HG03460 (cell line): ENCODE data around the gene CACNA2D1.

Experiments used
- ATAC-seq: cut with Tn5 transposase; IDR thresholded peaks from one replicate; pipeline ENCODE4 v1.9.1; 2021; ENCODE audit not compliant: unreplicated experiment

Gene CACNA2D1

GRCh38 chr7:82010416-82010815 is 433.2 kb downstream of the CACNA2D1 start:
- ATAC-seq = no peak

GRCh38 chr7:82007315-82007714 is 436.3 kb downstream of the CACNA2D1 start:
- ATAC-seq = no peak

- ATAC-seq = no peak
These were observed 438.5 kb downstream of the CACNA2D1 start for GRCh38 chr7:82005056-82005455.

- ATAC-seq = no peak
These were observed 450.4 kb downstream of the CACNA2D1 start for GRCh38 chr7:81993186-81993585.

GRCh38 chr7:81990395-81990794 is 453.2 kb downstream of the CACNA2D1 start:
- no peak for ATAC-seq

GRCh38 chr7:81986723-81987470 is 456.7 kb downstream of the CACNA2D1 start:
- ATAC-seq = no peak

GRCh38 chr7:81983406-81983805 is 460.2 kb downstream of the CACNA2D1 start:
- no peak for ATAC-seq

GRCh38 chr7:81973117-81973516 is 470.5 kb downstream of the CACNA2D1 start:
- ATAC-seq = no peak

- ATAC-seq = no peak
These were observed 483.6 kb downstream of the CACNA2D1 start for GRCh38 chr7:81960026-81960425.

GRCh38 chr7:81957517-81957916 is 486.1 kb downstream of the CACNA2D1 start:
- ATAC-seq = no peak

- ATAC-seq = no peak
These were observed 487.1 kb downstream of the CACNA2D1 start for GRCh38 chr7:81956520-81956919.

GRCh38 chr7:81949306-81949705 is 494.3 kb downstream of the CACNA2D1 start:
- ATAC-seq = no peak

GRCh38 chr7:81944058-81944457 is 499.5 kb downstream of the CACNA2D1 start:
- ATAC-seq = no peak

GRCh38 chr7:81937091-81937490 is 506.5 kb downstream of the CACNA2D1 start:
- ATAC-seq = no peak

- no peak for ATAC-seq
These were observed 508.8 kb downstream of the CACNA2D1 start for GRCh38 chr7:81934596-81935301.

GRCh38 chr7:81932936-81933335 is 510.6 kb downstream of the CACNA2D1 start:
- no peak for ATAC-seq

GRCh38 chr7:81929386-81929785 is 514.2 kb downstream of the CACNA2D1 start:
- no peak for ATAC-seq

- no peak for ATAC-seq
These were observed 517.4 kb downstream of the CACNA2D1 start for GRCh38 chr7:81926154-81926553.

GRCh38 chr7:81925530-81925929 is 518.0 kb downstream of the CACNA2D1 start:
- ATAC-seq = peak; percentile 73

- ATAC-seq = no peak
These were observed 519.1 kb downstream of the CACNA2D1 start for GRCh38 chr7:81924494-81924893.

- no peak for ATAC-seq
These were observed 524.1 kb downstream of the CACNA2D1 start for GRCh38 chr7:81919494-81919893.

- ATAC-seq = no peak
These were observed 535.4 kb downstream of the CACNA2D1 start for GRCh38 chr7:81908220-81908619.
